HepG2 (cell line): ENCODE results near the gene RFC2. TPM values are rescaled to one million over a fixed set of nuclear protein-coding genes. Genes with fewer than 3 reads are reported as not detected.

Source experiments
- ATF1 ChIP-seq: IDR thresholded peaks from 2 replicates; pipeline ENCODE4 v1.6.1; 2016; ENCODE audit warnings: mild to moderate bottlenecking, control low read depth
- ATF7-NPFF ChIP-seq: sonication (generic); formaldehyde crosslinking; IDR thresholded peaks from 2 replicates; pipeline ENCODE4 v1.8.1; 2023; ENCODE audit warnings: mild to moderate bottlenecking, low read depth, missing genetic modification reagents, moderate library complexity
- EP300 ChIP-seq, 3 experiments: sonication (generic) in 1 of 3; formaldehyde crosslinking in 1 of 3; IDR thresholded peaks; 2 replicates each; pipeline versions ENCODE4 v1.5.1 to v1.6.1; 2011 to 2020; ENCODE audit warnings: low read depth in 2 of 3, low read length in 2 of 3, borderline replicate concordance in 1 of 3, improper control_type of control experiment in 1 of 3, mild to moderate bottlenecking in 1 of 3, missing genetic modification reagents in 1 of 3, moderate library complexity in 1 of 3
- HNRNPLL ChIP-seq: fragments of 200-400 bp; formaldehyde crosslinking; IDR thresholded peaks from 2 replicates; pipeline ENCODE4 v1.6.1; 2017; ENCODE audit warnings: mild to moderate bottlenecking, low read depth, low read length; ENCODE audit not compliant: poor library complexity, severe bottlenecking
- MAFK ChIP-seq, 2 experiments: IDR thresholded peaks in 1 of 2; conservative IDR thresholded peaks in 1 of 2; 2 replicates each; pipeline ENCODE4 v1.6.1; 2011; ENCODE audit warnings: improper control_type of control experiment in 2 of 2, low read length in 2 of 2
- NFRKB ChIP-seq: fragments of 450-650 bp; IDR thresholded peaks from 2 replicates; pipeline ENCODE4 v1.6.1; 2017
- REXO4 ChIP-seq: sonication (generic); formaldehyde crosslinking; IDR thresholded peaks from 2 replicates; pipeline ENCODE4 v1.8.0; 2022; ENCODE audit warnings: missing genetic modification reagents, mild to moderate bottlenecking, borderline replicate concordance
- RXRA ChIP-seq: sonication (generic); formaldehyde crosslinking; IDR thresholded peaks from 2 replicates; pipeline ENCODE4 v1.5.1; 2020; ENCODE audit warnings: missing genetic modification reagents
- RXRB ChIP-seq: IDR thresholded peaks from 2 replicates; pipeline ENCODE4 v1.6.1; 2016; ENCODE audit warnings: borderline replicate concordance, missing genetic modification reagents, missing compliant biosample characterization
- SALL2 ChIP-seq: sonication (generic); formaldehyde crosslinking; IDR thresholded peaks from 2 replicates; pipeline ENCODE4 v1.8.1; 2023; ENCODE audit warnings: mild to moderate bottlenecking, missing genetic modification reagents, inconsistent platforms
- SIX4 ChIP-seq: sonication (generic); formaldehyde crosslinking; IDR thresholded peaks from 2 replicates; pipeline ENCODE4 v1.4.0; 2020; ENCODE audit warnings: missing genetic modification reagents
- SRY ChIP-seq: sonication (generic); formaldehyde crosslinking; IDR thresholded peaks from 2 replicates; pipeline ENCODE4 v1.8.0; 2022; ENCODE audit warnings: mild to moderate bottlenecking, missing genetic modification reagents
- TBL1XR1 ChIP-seq: fragments of 150-350 bp; IDR thresholded peaks from 2 replicates; pipeline ENCODE4 v1.6.1; 2014; ENCODE audit warnings: borderline replicate concordance, low read length; ENCODE audit not compliant: partially characterized antibody
- ZBTB21 ChIP-seq: sonication (generic); formaldehyde crosslinking; IDR thresholded peaks from 2 replicates; pipeline ENCODE4 v1.4.0; 2020; ENCODE audit warnings: missing genetic modification reagents
- ZBTB39 ChIP-seq: sonication (generic); formaldehyde crosslinking; IDR thresholded peaks from 2 replicates; pipeline ENCODE4 v1.5.0; 2020; ENCODE audit warnings: missing genetic modification reagents
- ZFP36L1 ChIP-seq: sonication (generic); formaldehyde crosslinking; IDR thresholded peaks from 2 replicates; pipeline ENCODE4 v1.8.0; 2022; ENCODE audit warnings: mild to moderate bottlenecking, missing genetic modification reagents, moderate library complexity
- ZFY ChIP-seq: sonication (generic); formaldehyde crosslinking; IDR thresholded peaks from 2 replicates; pipeline ENCODE4 v1.4.0; 2020; ENCODE audit warnings: missing genetic modification reagents
- ZNF264 ChIP-seq: sonication (generic); formaldehyde crosslinking; IDR thresholded peaks from 2 replicates; pipeline ENCODE4 v1.4.0; 2020; ENCODE audit warnings: missing genetic modification reagents
- ZNF431 ChIP-seq: sonication (generic); formaldehyde crosslinking; IDR thresholded peaks from 2 replicates; pipeline ENCODE4 v1.9.0; 2022; ENCODE audit warnings: missing genetic modification reagents, low read depth, mild to moderate bottlenecking, borderline replicate concordance
- ZNF510 ChIP-seq: sonication (generic); formaldehyde crosslinking; IDR thresholded peaks from 2 replicates; pipeline ENCODE4 v1.4.0; 2020; ENCODE audit warnings: low read depth, mild to moderate bottlenecking, missing genetic modification reagents
- ZNF614 ChIP-seq: IDR thresholded peaks from 2 replicates; pipeline ENCODE4 v1.6.1; 2018; ENCODE audit warnings: missing biosample characterization, missing genetic modification reagents, inconsistent platforms, borderline replicate concordance
- ZNF670 ChIP-seq: sonication (generic); formaldehyde crosslinking; IDR thresholded peaks from 2 replicates; pipeline ENCODE4 v1.8.0; 2022; ENCODE audit warnings: mild to moderate bottlenecking, missing genetic modification reagents, borderline replicate concordance
- ZNF674 ChIP-seq: sonication (generic); formaldehyde crosslinking; IDR thresholded peaks from 2 replicates; pipeline ENCODE4 v1.5.0; 2020; ENCODE audit warnings: low read depth, mild to moderate bottlenecking, missing genetic modification reagents
- ZSCAN9 ChIP-seq: IDR thresholded peaks from 2 replicates; pipeline ENCODE4 v1.6.1; 2016; ENCODE audit warnings: borderline replicate concordance
- polyA plus RNA-seq, 8 experiments: library from polyadenylated mRNA; depleted of rRNA in 3 of 8; stranded (reverse) in 7 of 8; unstranded in 1 of 8; fragments of >200 nt; fragmentation: Illumina TruSeq in 4 of 8; extraction: Trizol in 4 of 8; gene quantifications; 2 replicates each; pipeline versions ENCODE4 v1.2.1 to v1.2.3, GENCODE V29; 2011 to 2016; ENCODE audit warnings: low read depth in 4 of 8, missing spikeins in 1 of 8, mixed read lengths in 1 of 8; ENCODE audit not compliant: insufficient read depth in 1 of 8
- total RNA-seq, 5 experiments: library from RNA; depleted of rRNA; stranded (reverse); fragments of >200 nt; fragmentation: Illumina TruSeq; extraction: Trizol; gene quantifications; 2 replicates each; pipeline ENCODE4 v1.2.3, GENCODE V29; 2016; ENCODE audit warnings: low read depth in 1 of 5
- TF ChIP-seq, protein P1 (sequence below): sonication (generic); formaldehyde crosslinking; IDR thresholded peaks from 2 replicates; pipeline ENCODE4 v1.4.0; 2020; ENCODE audit warnings: missing genetic modification reagents
- TF ChIP-seq, protein P2 (sequence below): sonication (generic); formaldehyde crosslinking; IDR thresholded peaks from 2 replicates; pipeline ENCODE4 v1.4.0; 2020; ENCODE audit warnings: missing genetic modification reagents, borderline replicate concordance

RFC2 gene
- total and polyA plus RNA-seq, 2 of the 13 experiments (the other 11 are each of a cell fraction or from before 2014, with no cell fraction given): 14.6 to 43.5 TPM

- TF ChIP-seq EP300 (IDR thresholded peaks at IDR 0.05; ENCODE audit: low read depth in 2 of 2, low read length in 2 of 2) (peak; percentile 17 to 80; a peak in 2 of 4 replicates), EP300 (CRISPR knock-in tag; IDR thresholded peaks at IDR 0.05; ENCODE audit: borderline replicate concordance) (no peak), ZFY (no peak), ZNF264 (CRISPR knock-in tag) (peak; percentile 71; the same call in 1 of the 2 replicates), ZNF674 (CRISPR knock-in tag) (no peak), SRY (CRISPR knock-in tag) (no peak), NFRKB (no peak), ZNF670 (no peak), HNRNPLL (no peak), REXO4 (no peak), MAFK (conservative IDR thresholded peaks at IDR 0.05 in 1 of 2, IDR thresholded peaks at IDR 0.05 in 1 of 2; ENCODE audit: low read length in 2 of 2) (no peak), SALL2 (CRISPR knock-in tag) (no peak; the same call in 1 of the 2 replicates), ZSCAN9 (CRISPR knock-in tag) (no peak), ATF1 (no peak), RXRA (CRISPR knock-in tag) (peak; percentile 73; the same call in 1 of the 2 replicates), ZFP36L1 (CRISPR knock-in tag) (0 out of 2 replicates have a peak, but pooled peaks have one; percentile 18), ZBTB39 (CRISPR knock-in tag) (no peak), ZBTB21 (CRISPR knock-in tag) (no peak), RXRB (peak; percentile 88), ZNF510 (CRISPR knock-in tag) (no peak), TBL1XR1 (no peak), ZNF431 (CRISPR knock-in tag) (no peak), ATF7-NPFF (CRISPR knock-in tag) (no peak), SIX4 (CRISPR knock-in tag) (0 out of 2 replicates have a peak, but pooled peaks have one; percentile 50), ZNF614 (CRISPR knock-in tag) (peak; percentile 81; the same call in 1 of the 2 replicates)
- TF ChIP-seq, protein P1, sequence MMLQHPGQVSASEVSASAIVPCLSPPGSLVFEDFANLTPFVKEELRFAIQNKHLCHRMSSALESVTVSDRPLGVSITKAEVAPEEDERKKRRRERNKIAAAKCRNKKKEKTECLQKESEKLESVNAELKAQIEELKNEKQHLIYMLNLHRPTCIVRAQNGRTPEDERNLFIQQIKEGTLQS (CRISPR knock-in tag): no peak
- TF ChIP-seq, protein P2, sequence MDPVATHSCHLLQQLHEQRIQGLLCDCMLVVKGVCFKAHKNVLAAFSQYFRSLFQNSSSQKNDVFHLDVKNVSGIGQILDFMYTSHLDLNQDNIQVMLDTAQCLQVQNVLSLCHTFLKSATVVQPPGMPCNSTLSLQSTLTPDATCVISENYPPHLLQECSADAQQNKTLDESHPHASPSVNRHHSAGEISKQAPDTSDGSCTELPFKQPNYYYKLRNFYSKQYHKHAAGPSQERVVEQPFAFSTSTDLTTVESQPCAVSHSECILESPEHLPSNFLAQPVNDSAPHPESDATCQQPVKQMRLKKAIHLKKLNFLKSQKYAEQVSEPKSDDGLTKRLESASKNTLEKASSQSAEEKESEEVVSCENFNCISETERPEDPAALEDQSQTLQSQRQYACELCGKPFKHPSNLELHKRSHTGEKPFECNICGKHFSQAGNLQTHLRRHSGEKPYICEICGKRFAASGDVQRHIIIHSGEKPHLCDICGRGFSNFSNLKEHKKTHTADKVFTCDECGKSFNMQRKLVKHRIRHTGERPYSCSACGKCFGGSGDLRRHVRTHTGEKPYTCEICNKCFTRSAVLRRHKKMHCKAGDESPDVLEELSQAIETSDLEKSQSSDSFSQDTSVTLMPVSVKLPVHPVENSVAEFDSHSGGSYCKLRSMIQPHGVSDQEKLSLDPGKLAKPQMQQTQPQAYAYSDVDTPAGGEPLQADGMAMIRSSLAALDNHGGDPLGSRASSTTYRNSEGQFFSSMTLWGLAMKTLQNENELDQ (CRISPR knock-in tag): no peak
Measured at GRCh38 chr7:74294191-74294998, 40.2 kb upstream of the RFC2 start (continued).
